Subcutaneous adipose tissue (tissue), 4 donors: ENCODE measurements around the gene PLPPR3. TPM values are rescaled to one million over a fixed set of nuclear protein-coding genes. Genes with fewer than 3 reads are reported as not detected.

Experiments
- total RNA-seq, 4 donors: library from RNA; depleted of rRNA; stranded (reverse); fragments of >200 nt; gene quantifications; one replicate each; pipeline ENCODE4 v1.1.0, GENCODE V29; 2016
- TF ChIP-seq, protein P1 (sequence below): fragments of 450-650 bp; IDR thresholded peaks from one replicate; pipeline ENCODE4 v1.5.1; 2016; ENCODE audit warnings: low read depth, mild to moderate bottlenecking, control low read depth, antibody characterized with exemption, moderate library complexity

PLPPR3 gene
- total RNA-seq, 4 donors from 2014 or later = not detected

DNA sequence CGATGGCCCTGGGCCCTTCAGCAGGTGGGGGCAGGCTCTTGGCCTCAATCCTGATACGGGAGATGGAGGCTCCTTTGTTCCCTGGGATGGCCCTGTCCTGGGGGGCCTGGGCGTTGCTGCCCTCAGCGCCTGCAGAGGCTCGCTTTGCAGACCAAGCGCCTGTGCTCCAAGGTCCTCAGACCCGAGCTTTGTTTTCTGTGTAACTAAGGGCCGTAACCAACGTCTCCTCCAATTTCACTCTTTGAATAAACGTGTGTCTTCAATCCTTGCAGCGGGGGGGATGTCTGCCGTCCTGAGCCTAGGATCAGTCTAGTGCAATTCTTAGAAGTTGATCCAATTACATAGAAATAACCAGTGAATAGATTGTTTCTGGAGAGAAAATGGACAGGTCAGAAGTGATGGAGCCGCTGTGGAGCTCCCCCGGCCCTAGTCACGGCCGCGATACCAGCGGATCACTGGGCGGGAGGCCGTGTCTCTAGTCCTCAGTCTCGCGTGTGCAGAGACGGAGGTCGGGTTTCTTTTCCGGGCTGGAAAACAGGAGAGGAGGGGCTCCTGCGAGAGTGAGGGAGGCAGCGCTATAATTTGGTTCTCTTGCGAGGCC lies 19.2 kb downstream of the PLPPR3 start:
- TF ChIP-seq, protein P1, sequence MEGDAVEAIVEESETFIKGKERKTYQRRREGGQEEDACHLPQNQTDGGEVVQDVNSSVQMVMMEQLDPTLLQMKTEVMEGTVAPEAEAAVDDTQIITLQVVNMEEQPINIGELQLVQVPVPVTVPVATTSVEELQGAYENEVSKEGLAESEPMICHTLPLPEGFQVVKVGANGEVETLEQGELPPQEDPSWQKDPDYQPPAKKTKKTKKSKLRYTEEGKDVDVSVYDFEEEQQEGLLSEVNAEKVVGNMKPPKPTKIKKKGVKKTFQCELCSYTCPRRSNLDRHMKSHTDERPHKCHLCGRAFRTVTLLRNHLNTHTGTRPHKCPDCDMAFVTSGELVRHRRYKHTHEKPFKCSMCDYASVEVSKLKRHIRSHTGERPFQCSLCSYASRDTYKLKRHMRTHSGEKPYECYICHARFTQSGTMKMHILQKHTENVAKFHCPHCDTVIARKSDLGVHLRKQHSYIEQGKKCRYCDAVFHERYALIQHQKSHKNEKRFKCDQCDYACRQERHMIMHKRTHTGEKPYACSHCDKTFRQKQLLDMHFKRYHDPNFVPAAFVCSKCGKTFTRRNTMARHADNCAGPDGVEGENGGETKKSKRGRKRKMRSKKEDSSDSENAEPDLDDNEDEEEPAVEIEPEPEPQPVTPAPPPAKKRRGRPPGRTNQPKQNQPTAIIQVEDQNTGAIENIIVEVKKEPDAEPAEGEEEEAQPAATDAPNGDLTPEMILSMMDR = no peak

DNA sequence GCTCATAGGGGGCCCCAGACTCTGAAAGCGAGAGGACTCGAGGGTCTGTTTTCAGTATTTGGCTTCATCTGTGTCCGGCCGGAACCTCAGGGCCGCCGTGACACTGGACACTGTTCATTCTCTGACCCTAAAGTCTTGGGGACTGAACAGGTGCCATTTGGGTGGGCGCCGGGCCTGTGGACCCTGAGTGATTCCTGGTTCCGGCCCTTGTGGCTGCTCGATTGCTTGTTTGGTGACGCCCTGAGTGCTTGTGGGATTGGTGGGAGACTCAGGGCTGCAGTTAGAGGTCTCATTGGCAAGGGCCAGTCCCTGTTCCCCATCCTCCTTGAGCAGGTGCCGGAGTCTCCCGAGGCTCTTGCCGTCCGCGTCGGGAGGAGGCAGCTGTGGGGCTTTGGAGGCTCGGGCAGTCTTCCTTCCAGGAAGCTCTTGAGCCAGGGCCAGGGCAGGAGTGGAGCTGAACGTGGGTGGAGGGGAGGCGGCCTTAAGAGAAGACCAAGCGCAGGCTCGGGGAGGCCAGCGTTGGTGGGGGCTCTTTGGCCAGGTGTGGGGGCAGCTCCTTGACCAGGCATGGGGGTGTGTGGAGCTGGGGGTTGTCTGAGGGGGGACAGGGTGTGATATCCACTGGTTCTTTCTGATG lies 19.8 kb downstream of the PLPPR3 start:
- TF ChIP-seq, protein P1 = no peak

DNA sequence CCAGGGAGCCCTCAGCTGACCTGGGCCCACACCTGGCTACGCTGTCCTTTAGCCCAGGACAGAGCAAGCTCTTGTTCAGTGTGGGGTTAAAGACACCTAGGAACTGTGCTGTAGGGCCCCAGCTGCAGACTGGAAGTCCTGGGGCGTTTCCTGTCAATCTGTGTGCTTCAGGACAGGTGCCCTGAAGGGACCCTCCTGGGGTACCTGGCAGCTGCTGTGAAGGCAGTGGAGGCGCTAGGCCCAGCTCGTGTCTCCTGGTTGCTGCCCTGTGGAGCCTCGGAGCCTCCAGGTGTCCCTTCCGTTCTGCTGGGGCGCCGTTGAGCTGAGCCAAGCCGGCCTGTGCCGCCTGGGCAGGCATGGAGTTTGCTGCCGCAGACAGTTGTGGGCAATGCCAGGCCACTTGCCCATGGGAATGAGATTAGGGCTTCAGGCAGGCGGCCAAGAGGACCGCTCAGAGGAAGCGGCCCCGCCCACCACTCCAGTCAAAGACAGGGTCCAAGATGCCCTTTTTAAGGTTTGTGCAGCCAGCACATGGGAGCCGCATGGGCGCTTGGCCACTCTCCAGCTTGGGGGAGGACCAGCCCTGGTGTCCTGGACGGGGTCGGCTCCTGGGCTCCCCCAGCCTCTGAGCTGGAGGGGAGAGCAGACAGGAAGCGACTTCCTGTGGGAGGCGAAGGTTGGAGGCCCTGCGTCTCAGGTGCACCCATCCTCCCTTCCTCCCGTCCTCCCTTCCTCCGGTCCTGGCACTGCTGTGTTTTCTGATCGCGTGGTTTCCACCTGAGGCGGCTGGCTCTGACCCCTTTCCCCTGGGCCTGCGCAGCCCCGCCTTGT lies 20.5 kb downstream of the PLPPR3 start:
- TF ChIP-seq, protein P1 = no peak

DNA sequence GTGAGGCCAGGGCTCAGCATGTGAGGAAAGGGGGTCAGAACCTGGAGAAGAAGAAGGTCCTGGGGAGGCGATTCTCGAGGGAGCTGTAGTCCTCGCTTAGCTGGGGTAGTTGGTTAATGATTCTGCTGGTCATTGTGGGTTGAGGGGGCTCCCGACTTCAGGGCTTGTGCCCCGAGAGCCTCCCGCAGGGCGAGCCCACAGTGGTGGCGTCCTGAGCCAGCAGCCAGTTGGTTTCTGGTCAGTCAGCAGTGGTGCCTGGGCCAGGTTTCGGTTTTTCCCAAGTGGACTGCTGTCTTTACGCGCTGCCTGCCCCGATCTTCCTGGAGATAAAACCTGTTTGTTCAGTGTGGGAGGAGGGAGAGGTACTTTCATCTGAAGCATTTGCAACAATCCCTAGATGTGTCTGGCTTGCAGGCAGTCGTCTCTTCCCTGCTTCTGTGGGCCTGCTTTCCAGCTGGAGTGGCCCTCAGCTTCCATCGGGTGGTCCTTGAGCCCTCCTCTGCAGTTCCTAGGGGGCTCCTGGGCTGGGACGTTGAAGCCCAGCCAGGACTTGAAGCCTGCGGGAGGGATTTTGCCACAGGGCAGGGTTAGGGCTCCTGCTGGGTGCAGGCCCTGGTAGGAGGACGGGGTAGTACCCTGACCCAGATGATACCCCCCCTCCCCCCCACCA lies 21.3 kb downstream of the PLPPR3 start:
- TF ChIP-seq, protein P1 = no peak

DNA sequence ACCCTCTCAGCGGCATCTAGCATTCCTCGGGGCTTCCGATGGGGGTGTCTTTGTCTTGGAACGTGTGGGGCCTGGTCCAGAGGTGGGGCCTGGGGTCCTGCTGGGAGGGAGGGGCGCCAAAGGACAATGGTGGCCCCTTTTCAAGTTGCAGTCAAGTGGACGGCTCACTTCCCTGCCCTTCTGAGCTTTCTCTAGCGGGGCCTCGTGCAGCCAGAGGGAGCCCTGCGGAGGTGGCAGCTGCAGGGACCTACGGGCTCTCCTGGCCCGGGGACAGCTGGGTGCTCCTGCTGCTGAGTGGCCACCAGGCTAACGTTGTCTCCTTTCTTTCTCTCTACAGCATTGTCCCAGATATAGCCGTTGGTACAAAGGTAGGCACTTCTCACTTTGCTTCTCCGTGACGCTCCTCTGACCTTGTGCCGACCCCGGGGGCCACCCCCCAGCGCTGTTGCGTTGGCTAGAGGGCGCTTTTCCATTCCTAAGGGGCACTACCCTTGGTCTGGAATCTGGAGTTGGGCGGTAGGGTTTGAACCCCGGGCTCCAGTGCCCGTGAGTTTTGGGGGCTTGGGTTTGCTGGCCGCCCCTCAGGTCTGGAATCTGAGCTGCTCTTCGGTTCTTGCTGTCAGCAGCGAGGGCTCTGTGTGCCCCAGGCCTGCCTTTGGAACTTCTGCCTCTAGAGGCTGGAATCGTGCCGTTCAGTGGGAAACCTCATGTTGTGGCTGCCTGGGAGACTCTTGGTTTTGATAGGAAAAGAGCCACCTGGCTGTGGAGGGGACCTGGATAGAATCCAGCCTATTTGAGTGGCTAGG lies 22.5 kb downstream of the PLPPR3 start:
- TF ChIP-seq, protein P1 = no peak

DNA sequence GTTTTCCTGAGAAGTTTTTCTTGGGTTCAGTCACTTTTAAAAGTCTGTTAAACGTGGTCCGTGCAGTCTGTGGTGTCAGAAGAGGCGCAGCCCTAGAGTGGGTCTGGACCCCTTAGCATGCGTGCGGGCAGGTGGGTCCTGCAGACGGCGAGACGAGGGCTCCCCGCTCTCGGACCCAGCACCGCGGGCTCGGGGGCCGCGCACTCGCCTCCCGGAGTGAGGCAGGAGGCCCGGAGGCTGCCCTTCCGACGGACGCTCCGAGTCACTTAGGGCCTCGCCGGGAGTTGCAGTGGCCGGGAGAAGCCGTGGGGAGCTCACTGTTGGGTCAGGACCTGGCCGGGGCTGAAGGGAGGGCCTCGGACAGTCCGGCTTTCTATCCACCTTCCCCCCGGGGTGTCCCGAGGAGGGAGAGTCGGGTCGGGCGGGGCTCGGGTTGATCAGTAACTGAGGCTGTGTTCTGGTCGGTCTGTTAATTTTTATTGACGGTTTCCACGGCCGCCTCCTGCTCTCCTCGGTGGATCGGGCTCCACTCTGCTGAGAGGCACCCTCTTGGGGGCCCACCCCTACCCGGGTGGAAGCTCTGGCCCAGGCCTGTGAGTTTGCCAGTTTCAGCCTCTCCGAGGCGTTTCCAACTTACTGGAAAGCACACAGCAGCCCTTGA lies 23.2 kb downstream of the PLPPR3 start:
- TF ChIP-seq, protein P1 = no peak
